HG03439 (cell line): ENCODE data around the gene ZNF792.
"Not testable (repeated sequence)": the region's sequence is repeated elsewhere in the genome, so short reads cannot be mapped to it uniquely, and the experiment has no call there.

Experiments
- ATAC-seq: cut with Tn5 transposase; IDR thresholded peaks from one replicate; pipeline ENCODE4 v1.9.1; 2021; ENCODE audit warnings: mild to moderate bottlenecking, moderate library complexity; ENCODE audit not compliant: unreplicated experiment

Gene ZNF792

GRCh38 chr19:34963573-34964406 is at the start of gene ZNF792:
Gene ZNF792 (minus strand): TSS chr19:34964229. CDS start chr19:34963662, 567 bp downstream.
- ATAC-seq, result peak; percentile 73

DNA sequence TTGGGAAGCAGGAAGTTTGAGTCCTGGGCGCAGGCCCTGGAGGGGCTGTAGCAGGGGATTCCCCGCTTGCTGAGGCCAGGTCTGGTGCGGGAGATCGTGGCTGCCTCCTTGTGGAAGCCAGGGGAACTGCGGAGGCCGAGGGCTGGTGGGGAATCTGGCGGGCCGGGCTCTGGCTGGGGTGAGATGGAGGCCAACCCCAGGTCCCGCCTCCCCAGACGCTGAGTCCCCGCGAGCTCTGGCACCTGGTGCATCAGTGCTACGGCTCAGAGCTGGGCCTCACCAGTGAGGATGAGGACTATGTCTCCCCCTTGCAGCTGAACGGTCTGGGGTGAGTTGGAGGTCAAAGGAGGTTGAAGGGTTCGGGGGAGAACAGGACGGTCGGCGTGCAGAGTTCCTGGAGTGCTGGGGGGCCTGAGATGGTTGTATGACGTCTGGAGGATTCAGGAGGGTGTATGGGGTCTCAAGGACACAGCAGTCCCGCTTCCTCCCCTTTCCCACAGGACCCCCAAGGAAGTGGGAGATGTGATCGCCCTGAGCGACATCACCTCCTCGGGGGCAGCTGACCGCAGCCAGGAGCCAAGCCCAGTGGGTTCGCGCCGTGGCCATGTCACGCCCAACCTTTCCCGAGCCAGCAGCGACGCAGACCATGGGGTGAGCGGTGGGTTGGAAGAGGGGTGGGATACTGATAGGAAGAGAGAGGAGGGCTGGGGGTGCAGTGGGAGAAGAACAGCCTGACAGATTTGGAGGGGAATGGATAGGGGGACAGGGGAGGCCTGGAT is 49.2 kb upstream of the ZNF792 start:
- no peak for ATAC-seq

DNA sequence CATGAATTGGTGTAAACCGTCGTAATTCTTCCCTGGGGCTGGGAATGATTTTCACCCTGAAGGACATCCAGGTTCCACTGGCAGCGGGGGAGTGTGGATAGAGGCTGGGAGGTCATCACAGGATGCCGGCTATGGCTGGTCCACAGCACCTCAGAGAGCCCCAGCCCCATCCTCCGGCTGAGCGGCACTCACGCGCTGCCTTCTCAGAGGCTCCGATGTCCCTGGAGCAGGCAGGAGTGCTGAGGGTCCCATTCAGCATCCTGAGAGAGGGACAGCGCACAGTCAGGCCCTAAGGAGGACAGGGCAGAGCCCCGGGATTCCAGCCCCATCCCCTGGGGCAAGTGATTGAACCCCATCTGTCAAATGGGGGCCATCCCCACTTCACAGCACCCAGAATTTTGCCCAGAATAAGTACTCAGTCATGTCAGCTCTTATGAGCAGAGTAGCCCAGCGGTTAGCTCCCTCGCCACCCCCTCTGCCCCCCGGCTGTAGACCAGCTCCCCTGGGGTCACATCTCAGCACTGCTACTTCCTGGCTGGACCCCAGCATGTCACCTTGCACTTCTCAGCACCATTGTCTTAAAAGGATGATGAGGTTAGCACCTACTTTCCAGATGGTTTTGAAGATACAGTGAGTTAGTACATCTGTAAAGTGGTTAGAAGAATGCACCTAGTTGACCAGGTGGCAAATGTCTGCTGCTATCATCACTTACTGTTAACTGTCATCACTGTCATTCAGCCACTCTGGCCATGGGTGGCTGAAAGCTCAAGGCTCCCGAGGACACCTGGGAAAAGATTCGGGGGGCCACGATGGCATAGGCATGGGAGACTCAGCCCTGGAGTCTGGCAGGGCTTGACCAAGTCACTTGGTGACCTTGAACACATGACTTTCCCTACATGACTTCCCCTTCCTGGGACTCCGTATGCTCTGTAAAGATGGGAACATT is 48.0 kb upstream of the ZNF792 start:
- no peak for ATAC-seq

DNA sequence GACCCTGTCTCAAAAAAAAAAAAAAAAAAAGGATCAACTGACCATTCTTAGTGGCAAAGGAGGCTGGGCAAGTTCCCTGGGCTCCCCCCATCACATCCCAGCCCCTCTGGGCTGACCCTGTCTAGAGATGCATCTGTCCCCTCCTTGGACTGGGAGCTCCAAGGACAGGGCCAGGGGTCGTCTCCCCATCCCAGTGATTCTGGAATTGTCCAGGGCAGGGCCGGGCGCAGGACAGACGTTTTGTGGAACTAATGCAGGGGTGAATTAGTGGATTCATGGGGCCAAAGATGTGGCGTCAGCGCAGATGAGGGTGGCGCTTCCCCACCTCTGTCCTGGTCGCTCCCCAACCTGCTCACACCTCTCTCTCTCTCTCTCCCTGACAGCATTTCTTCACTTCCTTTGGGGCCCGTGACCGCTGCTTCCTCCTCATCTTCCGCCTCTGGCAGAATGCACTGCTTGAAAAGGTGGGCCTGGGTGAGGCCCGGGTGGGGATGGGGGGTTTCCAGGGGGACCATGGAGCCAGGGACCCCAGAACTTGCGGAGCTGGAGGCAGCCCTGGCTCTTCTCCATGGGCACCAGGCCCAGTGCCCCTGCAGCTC is 47.2 kb upstream of the ZNF792 start:
- no peak for ATAC-seq

DNA sequence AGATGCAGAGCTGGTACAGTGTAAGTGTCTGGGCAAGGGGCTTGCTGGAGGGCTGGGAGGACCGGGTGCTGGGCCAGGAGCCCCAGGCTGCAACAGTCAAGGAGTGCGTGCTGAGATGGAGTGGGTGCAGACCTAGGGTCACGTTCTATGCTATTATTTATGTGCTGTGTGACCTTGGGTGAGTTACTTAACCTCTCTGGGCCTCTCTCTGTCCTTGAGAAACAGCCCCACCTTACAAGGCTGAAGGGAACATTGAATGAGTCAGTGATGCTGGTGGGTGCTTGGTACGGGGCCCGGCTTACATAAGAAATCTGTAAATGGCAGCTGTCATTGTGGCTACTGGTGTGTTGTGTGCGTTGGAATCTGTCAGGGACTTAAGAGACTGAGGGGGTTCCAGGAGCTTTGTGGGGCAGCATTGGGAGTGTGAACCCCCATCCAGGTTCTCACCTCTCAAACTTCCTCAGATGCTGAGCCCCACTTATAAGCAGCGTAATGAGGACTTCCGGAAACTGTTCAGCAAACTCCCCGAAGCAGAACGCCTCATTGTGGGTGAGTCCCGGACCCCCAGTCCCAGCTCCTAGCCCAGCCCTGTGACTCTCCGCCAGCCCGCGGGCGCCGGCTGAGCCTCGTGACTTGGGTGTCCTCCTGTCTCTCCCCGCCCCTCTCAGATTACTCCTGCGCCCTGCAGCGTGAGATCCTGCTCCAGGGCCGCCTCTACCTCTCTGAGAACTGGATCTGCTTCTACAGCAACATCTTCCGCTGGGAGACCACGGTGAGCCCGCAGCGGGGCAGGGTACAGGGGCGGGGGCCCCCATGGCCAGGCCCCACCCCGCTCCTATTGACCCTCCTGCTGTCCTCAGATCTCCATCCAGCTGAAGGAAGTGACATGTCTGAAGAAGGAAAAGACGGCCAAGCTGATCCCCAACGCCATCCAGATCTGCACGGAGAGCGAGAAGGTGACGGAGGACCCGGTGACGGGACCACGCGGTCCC is 45.7 kb upstream of the ZNF792 start:
- no peak for ATAC-seq

GRCh38 chr19:35008891-35009341 is 44.9 kb upstream of the ZNF792 start:
- ATAC-seq, result no peak

DNA sequence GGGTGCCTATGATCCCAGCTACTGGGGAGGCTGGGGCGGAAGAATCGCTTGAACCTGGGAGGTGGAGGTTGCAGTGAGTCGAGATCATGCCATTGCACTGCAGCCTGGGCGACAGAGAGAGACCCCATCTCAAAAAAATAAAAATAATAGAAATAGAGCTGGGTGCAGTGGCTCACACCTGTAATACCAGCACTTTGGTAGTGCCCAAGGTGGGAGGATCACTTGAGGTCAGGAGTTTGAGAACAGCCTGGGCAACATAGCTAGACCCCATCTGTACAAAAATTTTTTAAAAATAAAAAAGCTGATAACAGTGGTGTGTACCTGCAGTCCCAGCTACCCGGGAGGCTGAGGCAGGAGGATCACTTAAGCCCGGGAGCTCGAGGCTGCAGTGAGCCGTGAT is 43.4 kb upstream of the ZNF792 start:
- ATAC-seq, result not testable (repeated sequence)

GRCh38 chr19:35006999-35007365 is 43.0 kb upstream of the ZNF792 start:
- no peak for ATAC-seq

DNA sequence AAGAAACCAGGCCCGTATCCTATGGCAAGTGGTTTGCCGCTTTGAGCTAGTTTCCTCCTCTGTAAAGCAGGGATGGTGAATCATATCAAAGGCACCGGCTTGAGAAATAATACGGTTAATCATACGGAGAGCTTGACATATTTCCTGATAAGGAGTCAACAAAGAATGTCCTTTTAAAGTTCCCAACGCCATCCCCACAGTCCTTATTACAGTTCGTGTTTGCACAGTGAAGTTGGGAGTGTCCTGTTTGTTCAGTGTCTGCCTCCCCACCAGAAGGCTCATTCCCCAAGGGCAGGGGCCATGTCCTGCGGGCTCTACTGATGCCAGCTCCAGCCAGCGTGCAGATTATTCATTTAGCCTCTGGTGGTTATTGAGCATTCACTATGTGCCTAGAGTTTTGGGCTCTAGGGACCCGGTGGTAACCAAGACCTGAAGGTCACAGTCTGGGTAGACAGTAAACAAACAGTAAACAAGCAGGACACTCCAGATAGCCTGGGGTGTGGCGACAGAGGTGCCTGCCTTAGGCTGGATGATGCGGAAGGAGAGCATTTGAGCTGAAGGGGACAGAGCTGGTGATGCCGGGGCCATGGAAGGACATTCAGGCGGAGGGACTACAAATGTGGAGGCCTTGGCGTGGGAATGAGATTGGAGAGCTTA is 42.4 kb upstream of the ZNF792 start:
- ATAC-seq, result no peak

- ATAC-seq, result not testable (repeated sequence)
These were observed 41.9 kb upstream of the ZNF792 start for GRCh38 chr19:35006007-35006341.

DNA sequence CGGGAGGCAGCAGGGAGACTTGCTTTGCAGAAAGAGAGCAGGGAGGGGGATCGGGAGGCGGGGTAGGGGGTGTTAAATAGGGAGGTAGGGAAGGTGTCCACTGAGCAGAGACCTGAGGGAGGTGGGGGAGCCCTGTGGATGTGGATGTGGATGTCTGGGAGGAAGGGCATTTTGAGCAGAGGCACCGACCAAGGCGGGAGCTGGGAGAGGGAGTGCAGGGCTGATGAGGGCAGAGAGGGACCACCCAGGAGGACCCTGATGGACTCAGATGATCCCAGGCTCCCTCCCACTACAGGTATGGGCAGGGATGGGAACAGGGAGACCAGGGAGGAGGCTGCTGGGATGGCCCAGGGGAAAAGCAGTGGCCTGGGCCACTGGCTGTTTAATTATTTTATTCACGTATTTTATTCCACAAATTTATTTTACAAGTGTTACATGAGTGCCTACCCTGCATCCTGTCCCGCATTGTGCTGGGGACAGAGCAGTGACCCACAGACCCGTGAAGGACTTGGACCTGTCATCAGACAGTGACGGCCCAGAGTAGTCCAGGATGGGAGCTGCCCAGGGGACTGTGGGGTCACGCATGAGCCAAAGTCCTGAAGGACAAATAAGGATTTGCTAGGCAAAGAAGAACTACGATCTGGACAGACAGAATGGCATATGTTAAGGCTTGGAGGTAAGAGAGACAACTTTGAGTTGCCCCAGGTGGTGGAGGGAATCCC is 41.4 kb upstream of the ZNF792 start:
- ATAC-seq, result no peak

DNA sequence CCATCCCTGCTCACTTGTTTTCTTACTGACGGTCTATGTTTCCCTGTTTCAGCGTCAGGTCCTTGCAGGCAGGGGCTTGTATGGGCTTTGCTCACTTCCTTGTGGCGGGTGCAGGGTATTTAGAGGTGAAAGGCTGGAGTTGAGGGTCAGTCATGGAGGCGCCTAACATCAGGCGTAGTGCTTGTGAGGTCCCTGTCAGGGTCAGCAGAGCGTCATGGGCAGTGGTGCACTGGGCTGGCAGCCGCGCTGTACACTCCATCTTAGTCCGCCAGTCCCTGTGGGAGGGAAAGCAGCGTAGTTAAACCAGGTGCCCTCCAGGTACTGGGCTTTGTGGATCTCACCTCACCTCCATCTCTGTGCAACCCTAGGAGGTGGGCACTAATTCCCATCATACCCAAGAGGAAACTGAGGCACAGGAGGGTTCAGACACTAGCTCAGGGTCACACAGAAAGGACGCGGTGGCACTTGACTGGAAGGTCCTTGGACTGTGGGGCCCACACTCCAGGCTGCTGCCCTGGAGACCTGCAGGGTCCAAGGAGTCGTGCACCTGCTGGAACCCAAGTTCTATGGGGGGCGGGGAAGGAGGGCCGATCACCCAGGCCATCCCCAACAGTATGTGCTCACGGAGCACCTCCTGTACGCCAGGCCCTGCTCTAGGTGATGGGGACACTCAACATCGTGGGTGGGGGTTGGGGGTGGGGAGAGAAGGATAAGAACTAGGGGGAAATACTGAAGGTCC is 40.7 kb upstream of the ZNF792 start:
- ATAC-seq, result no peak

- no peak for ATAC-seq
These were observed 38.1 kb upstream of the ZNF792 start for GRCh38 chr19:35002037-35002535.

- ATAC-seq, result no peak
These were observed 36.8 kb upstream of the ZNF792 start for GRCh38 chr19:35000647-35001501.

DNA sequence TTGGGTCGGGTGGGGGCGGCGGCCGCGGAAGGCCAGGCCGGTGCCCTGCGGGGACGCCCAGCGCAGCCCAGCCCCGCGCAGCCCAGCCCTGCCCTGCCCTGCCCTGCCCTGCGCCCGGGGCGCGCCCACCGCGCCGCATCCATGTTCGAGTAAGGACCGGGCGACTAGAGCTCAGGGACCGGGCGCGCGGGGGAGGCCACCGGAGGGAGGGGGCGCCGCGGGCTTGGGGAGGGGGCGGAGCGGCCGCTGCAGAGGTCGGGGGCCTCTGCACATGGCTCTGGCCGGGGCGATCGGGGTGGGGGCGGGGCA is 36.3 kb upstream of the ZNF792 start:
- ATAC-seq, result no peak

DNA sequence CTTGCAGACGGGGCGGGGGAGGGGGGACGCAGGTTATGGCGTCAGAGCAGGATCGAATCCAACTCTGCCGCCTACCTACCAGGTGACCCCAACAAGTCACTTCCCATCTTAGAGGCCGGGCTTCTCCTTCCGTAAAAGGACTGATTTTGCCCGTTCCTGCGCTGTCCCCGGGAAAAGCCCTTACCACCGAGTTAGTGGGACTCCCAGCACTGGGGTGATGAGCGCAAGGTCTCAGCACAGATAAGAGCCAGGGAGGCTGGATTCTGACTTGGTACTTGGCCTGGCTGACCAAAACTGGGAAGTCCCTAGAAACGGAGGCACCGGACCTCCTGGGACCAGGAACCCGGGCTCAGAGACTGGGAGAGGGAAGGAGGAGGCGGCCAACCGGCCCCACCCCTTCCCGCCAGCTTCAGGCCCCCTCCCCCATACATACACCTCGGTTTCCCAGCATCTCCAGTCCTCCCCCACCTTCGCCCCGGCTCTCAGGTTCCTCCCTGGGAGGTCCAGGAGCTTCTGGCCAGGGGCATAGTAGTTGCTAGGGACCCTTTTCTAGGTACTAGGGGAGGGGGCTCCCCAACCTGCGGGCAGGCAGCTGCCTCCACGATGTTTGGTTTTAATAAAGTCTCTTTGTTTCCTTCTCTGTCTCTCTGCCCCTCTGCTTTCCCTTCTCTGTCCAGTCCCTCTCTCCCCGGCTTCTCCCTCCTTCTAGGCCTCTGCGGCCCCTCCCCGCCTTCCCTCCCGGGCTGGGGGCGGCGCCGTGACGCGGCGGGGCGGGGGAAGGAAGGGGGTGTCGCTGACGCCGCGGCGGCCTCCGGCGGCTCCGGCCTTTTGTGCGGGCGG is 35.7 kb upstream of the ZNF792 start, which contains the start of gene GRAMD1A:
GRAMD1A (plus strand) TSS at position 826 of the 840 bp plus-strand sequence. CDS start 156 bp downstream, outside the sequence.
- ATAC-seq, result no peak
